ENCODE measurements around the gene CCDC178.

- no peak for TF ChIP-seq ELF1 (IDR thresholded peaks at IDR 0.05; ENCODE audit: borderline replicate concordance, low read depth)
- no peak for TF ChIP-seq POLR2AphosphoS5 (IDR thresholded peaks at IDR 0.05; ENCODE audit: low read depth, low read length)
- no peak for TF ChIP-seq CTCF (IDR thresholded peaks at IDR 0.05 in 2 of 3, conservative IDR thresholded peaks at IDR 0.05 in 1 of 3; ENCODE audit: borderline replicate concordance in 1 of 3, insufficient read depth in 1 of 3, low read depth in 2 of 3, low read length in 2 of 3)
Measured at GRCh38 chr18:33135951-33136660, 304.4 kb downstream of the CCDC178 start.

Measured in HCT116 (cell line).